DMS 273 (cell line): ENCODE measurements around the gene KDM6A.
"Not testable (repeated sequence)": the region's sequence is repeated elsewhere in the genome, so short reads cannot be mapped to it uniquely, and the experiment has no call there.

Experiments used
- DNase-seq: peaks from one replicate; lab custom pipeline; 2025; ENCODE audit not compliant: unreplicated experiment; lab: John Stamatoyannopoulos, UW

Gene KDM6A

GRCh38 chrX:44889824-44890223, 16.8 kb downstream of the KDM6A start:
- DNase-seq, result no peak

- DNase-seq, result no peak
These were observed 17.3 kb downstream of the KDM6A start for GRCh38 chrX:44890247-44890646.

GRCh38 chrX:44890687-44891086, 17.7 kb downstream of the KDM6A start:
- not testable (repeated sequence) for DNase-seq

- DNase-seq, result no peak
These were observed 18.7 kb downstream of the KDM6A start for GRCh38 chrX:44891642-44892041.

GRCh38 chrX:44896876-44897186, 23.8 kb downstream of the KDM6A start:
- DNase-seq, result no peak

- DNase-seq, result no peak
These were observed 24.6 kb downstream of the KDM6A start for GRCh38 chrX:44897539-44897938.

GRCh38 chrX:44898411-44899221, 25.6 kb downstream of the KDM6A start:
- peak; percentile 57 for DNase-seq

- DNase-seq, result no peak
These were observed 27.0 kb downstream of the KDM6A start for GRCh38 chrX:44899946-44900345.

- DNase-seq, result no peak
These were observed 30.1 kb downstream of the KDM6A start for GRCh38 chrX:44903107-44903506.

- DNase-seq, result no peak
These were observed 31.0 kb downstream of the KDM6A start for GRCh38 chrX:44903830-44904530.

GRCh38 chrX:44904542-44905115, 31.6 kb downstream of the KDM6A start:
- peak; percentile 17 for DNase-seq

- no peak for DNase-seq
These were observed 33.1 kb downstream of the KDM6A start for GRCh38 chrX:44906041-44906440.

- DNase-seq, result no peak
These were observed 33.6 kb downstream of the KDM6A start for GRCh38 chrX:44906542-44906941.

GRCh38 chrX:44908153-44908552, 35.2 kb downstream of the KDM6A start:
- no peak for DNase-seq

- no peak for DNase-seq
These were observed 35.8 kb downstream of the KDM6A start for GRCh38 chrX:44908827-44909226.

GRCh38 chrX:44910508-44910907, 37.5 kb downstream of the KDM6A start:
- not testable (repeated sequence) for DNase-seq

- DNase-seq, result not testable (repeated sequence)
These were observed 38.1 kb downstream of the KDM6A start for GRCh38 chrX:44911074-44911600.

GRCh38 chrX:44913656-44914531, 40.9 kb downstream of the KDM6A start:
- no peak for DNase-seq

GRCh38 chrX:44914532-44915198, 41.7 kb downstream of the KDM6A start:
- no peak for DNase-seq

GRCh38 chrX:44915361-44915868, 42.4 kb downstream of the KDM6A start:
- DNase-seq, result no peak
